ENCODE results near the gene ARHGEF2. TPM values are rescaled to one million over a fixed set of nuclear protein-coding genes. Genes with fewer than 3 reads are reported as not detected.
"Not testable (repeated sequence)": the region's sequence is repeated elsewhere in the genome, so short reads cannot be mapped to it uniquely, and the experiment has no call there.

Gene ARHGEF2
- total and polyA plus RNA-seq, 2 donors, result 42.3 to 58.5 TPM

- Histone ChIP-seq H3K36me3 (ENCODE audit: control insufficient read depth in 2 of 2, insufficient read depth in 2 of 2, low read length in 1 of 2) (peaks cover 25 to 44% of the 10 kb centered on the region in 2 donors), H3K4me3 (ENCODE audit: low read length in 2 of 2) (peak overlapping the region; percentile 78 to 90), H3K9me3 (ENCODE audit: control insufficient read depth in 2 of 2, insufficient read depth in 1 of 2, low read length in 1 of 2) (no peaks in the 10 kb centered on the region), H3K4me1 (ENCODE audit: control insufficient read depth in 2 of 2, insufficient read depth in 2 of 2, low read length in 2 of 2) (peaks cover 15 to 33% of the 10 kb centered on the region in 2 donors), H3K27ac (ENCODE audit: low read depth in 1 of 2, low read length in 1 of 2) (peak overlapping the region; percentile 88 to 96), H3K27me3 (ENCODE audit: control insufficient read depth in 2 of 2, insufficient read depth in 1 of 2, low read length in 1 of 2) (no peaks in the 10 kb centered on the region)
- 8% methylated on average over 10 of the region's 10 CpGs for WGBS
- DNase-seq (ENCODE audit: low read depth in 6 of 9, low spot score in 9 of 9), result peak in 1 of 9 donors; percentile 32
These were observed 44.7 kb downstream of the ARHGEF2 start for GRCh38 chr1:155933591-155934096.

DNA sequence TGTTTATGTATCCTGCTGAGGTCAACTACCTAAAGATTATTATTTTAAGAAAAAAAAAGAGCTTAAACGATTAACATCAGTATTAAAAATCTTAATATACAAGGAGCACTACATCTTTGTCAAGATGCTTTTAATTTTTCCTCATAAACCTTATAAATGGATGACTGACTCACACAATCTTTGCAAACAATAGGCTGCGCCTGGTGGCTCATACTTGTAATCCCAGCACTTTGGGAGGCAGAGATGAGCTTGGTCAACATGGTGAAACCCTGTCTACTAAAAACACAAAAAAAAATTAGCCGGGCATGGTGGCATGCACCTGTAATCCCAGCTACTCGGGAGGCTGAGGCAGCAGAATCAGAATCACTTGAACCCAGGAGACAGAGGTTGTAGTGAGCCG, 45.9 kb downstream of the ARHGEF2 start:
- H3K27me3 ChIP-seq (ENCODE audit: control insufficient read depth in 2 of 2, insufficient read depth in 1 of 2, low read length in 1 of 2), result no peaks in the 10 kb centered on the region
- 97% methylated on average over 5 of the region's 5 CpGs for WGBS
- H3K4me3 ChIP-seq (ENCODE audit: low read length in 2 of 2), result no peak overlapping the region
- no peak for DNase-seq (ENCODE audit: low read depth in 6 of 9, low spot score in 9 of 9)
- H3K9me3 ChIP-seq (ENCODE audit: control insufficient read depth in 2 of 2, insufficient read depth in 1 of 2, low read length in 1 of 2), result no peaks in the 10 kb centered on the region
- H3K4me1 ChIP-seq (ENCODE audit: control insufficient read depth in 2 of 2, insufficient read depth in 2 of 2, low read length in 2 of 2), result peaks cover 15 to 33% of the 10 kb centered on the region in 2 donors
- H3K36me3 ChIP-seq (ENCODE audit: control insufficient read depth in 2 of 2, insufficient read depth in 2 of 2, low read length in 1 of 2), result peaks cover 28 to 54% of the 10 kb centered on the region in 2 donors
- no peak overlapping the region for H3K27ac ChIP-seq (ENCODE audit: low read depth in 1 of 2, low read length in 1 of 2)

DNA sequence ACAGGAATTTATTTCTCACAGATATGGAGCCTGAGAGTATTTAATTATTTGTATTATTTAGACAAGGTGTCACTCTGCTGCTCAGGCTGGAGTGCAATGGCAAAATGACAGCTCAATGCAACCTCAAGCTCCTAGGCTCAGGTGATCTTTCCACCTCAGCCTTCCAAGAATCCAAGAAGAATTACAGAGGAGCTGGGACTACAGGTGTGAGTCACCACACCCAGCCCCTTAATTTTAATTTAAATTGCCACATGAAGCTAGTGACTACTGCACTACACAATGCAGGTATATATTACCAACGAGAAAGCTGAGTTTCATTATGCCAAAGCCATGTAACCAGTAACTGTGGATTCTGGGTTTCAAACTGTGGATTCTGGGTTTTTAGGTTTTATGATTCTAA, 46.3 kb downstream of the ARHGEF2 start:
- 92% methylated on average over 1 of the region's 1 CpG for WGBS
- peaks cover 32 to 58% of the 10 kb centered on the region in 2 donors for H3K36me3 ChIP-seq (ENCODE audit: control insufficient read depth in 2 of 2, insufficient read depth in 2 of 2, low read length in 1 of 2)
- H3K4me3 ChIP-seq (ENCODE audit: low read length in 2 of 2), result no peak overlapping the region
- no peak for DNase-seq (ENCODE audit: low read depth in 6 of 9, low spot score in 9 of 9)
- H3K4me1 ChIP-seq (ENCODE audit: control insufficient read depth in 2 of 2, insufficient read depth in 2 of 2, low read length in 2 of 2), result peaks cover 15 to 33% of the 10 kb centered on the region in 2 donors
- no peaks in the 10 kb centered on the region for H3K27me3 ChIP-seq (ENCODE audit: control insufficient read depth in 2 of 2, insufficient read depth in 1 of 2, low read length in 1 of 2)
- no peak overlapping the region for H3K27ac ChIP-seq (ENCODE audit: low read depth in 1 of 2, low read length in 1 of 2)
- H3K9me3 ChIP-seq (ENCODE audit: control insufficient read depth in 2 of 2, insufficient read depth in 1 of 2, low read length in 1 of 2), result no peaks in the 10 kb centered on the region

DNA sequence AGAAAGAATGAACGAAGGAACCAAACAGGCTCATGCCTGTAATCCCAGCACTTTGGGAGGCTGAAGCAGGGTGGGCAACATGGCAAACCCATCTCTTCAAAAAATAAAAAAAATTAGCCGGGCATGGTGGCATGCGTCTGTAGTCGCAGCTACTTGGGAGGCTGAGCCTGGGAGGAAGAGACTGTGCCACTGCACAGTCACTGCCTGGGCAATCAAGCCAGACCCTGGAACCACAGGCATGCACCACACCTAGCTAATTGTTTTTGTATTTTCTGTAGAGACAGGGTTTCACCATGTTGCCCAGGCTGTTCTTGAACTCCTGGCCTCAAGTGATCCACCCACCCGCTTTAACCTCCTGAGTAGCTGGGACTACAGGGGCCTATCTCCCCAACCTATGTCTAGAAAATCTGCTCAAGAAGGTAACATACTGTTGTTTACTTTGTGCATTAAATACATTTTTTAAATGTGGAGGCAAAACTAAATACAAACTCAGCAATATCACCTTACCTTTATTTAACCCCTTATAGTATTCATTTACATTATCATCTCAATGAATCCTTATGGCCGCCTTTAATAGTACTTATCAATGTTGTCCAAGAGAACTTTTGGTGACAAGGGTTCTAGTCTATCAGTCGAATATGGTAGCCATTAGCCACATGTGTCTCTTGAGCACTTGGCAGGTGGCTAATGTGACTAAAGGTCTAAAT, 46.9 kb downstream of the ARHGEF2 start:
- no peak overlapping the region for H3K4me3 ChIP-seq (ENCODE audit: low read length in 2 of 2)
- 97% methylated on average over 7 of the region's 7 CpGs for WGBS
- H3K4me1 ChIP-seq (ENCODE audit: control insufficient read depth in 2 of 2, insufficient read depth in 2 of 2, low read length in 2 of 2), result peaks cover 15 to 33% of the 10 kb centered on the region in 2 donors
- no peaks in the 10 kb centered on the region for H3K9me3 ChIP-seq (ENCODE audit: control insufficient read depth in 2 of 2, insufficient read depth in 1 of 2, low read length in 1 of 2)
- no peaks in the 10 kb centered on the region for H3K27me3 ChIP-seq (ENCODE audit: control insufficient read depth in 2 of 2, insufficient read depth in 1 of 2, low read length in 1 of 2)
- no peak overlapping the region for H3K27ac ChIP-seq (ENCODE audit: low read depth in 1 of 2, low read length in 1 of 2)
- H3K36me3 ChIP-seq (ENCODE audit: control insufficient read depth in 2 of 2, insufficient read depth in 2 of 2, low read length in 1 of 2), result peaks cover 37 to 64% of the 10 kb centered on the region in 2 donors
- DNase-seq (ENCODE audit: low read depth in 6 of 9, low spot score in 9 of 9), result no peak

GRCh38 chr1:155930725-155931124, 47.6 kb downstream of the ARHGEF2 start:
- peaks cover 15 to 33% of the 10 kb centered on the region in 2 donors for H3K4me1 ChIP-seq (ENCODE audit: control insufficient read depth in 2 of 2, insufficient read depth in 2 of 2, low read length in 2 of 2)
- not testable (repeated sequence) for H3K4me3 ChIP-seq (ENCODE audit: low read length in 2 of 2); H3K27me3 ChIP-seq (ENCODE audit: control insufficient read depth in 2 of 2, insufficient read depth in 1 of 2, low read length in 1 of 2); H3K9me3 ChIP-seq (ENCODE audit: control insufficient read depth in 2 of 2, insufficient read depth in 1 of 2, low read length in 1 of 2); DNase-seq (ENCODE audit: low read depth in 6 of 9, low spot score in 9 of 9); H3K27ac ChIP-seq (ENCODE audit: low read depth in 1 of 2, low read length in 1 of 2)
- 97% methylated on average over 10 of the region's 10 CpGs for WGBS
- H3K36me3 ChIP-seq (ENCODE audit: control insufficient read depth in 2 of 2, insufficient read depth in 2 of 2, low read length in 1 of 2), result peaks cover 43 to 72% of the 10 kb centered on the region in 2 donors

DNA sequence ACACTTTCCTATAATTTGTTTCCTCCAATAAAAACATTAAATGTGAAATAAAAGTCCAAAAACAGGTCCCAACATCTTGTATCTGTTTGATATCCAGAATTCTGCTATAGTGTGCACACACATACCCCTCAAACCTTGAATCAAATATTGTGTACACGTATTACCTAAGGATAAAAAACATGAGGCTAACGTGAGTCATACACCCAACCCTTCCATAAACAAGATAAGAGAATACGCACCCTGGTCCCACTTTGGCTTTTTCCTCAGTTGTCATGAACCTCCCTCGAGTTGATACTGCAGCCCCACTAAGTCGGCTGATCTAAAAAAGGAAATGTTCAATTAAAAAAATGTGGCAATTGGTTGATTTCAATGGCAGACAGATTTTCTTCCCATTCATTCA, 49.3 kb downstream of the ARHGEF2 start:
- no peaks in the 10 kb centered on the region for H3K9me3 ChIP-seq (ENCODE audit: control insufficient read depth in 2 of 2, insufficient read depth in 1 of 2, low read length in 1 of 2)
- peaks cover 11 to 25% of the 10 kb centered on the region in 2 donors for H3K4me1 ChIP-seq (ENCODE audit: control insufficient read depth in 2 of 2, insufficient read depth in 2 of 2, low read length in 2 of 2)
- H3K4me3 ChIP-seq (ENCODE audit: low read length in 2 of 2), result no peak overlapping the region
- no peaks in the 10 kb centered on the region for H3K27me3 ChIP-seq (ENCODE audit: control insufficient read depth in 2 of 2, insufficient read depth in 1 of 2, low read length in 1 of 2)
- peaks cover 59 to 89% of the 10 kb centered on the region in 2 donors for H3K36me3 ChIP-seq (ENCODE audit: control insufficient read depth in 2 of 2, insufficient read depth in 2 of 2, low read length in 1 of 2)
- 95% methylated on average over 5 of the region's 5 CpGs for WGBS
- H3K27ac ChIP-seq (ENCODE audit: low read depth in 1 of 2, low read length in 1 of 2), result no peak overlapping the region
- no peak for DNase-seq (ENCODE audit: low read depth in 6 of 9, low spot score in 9 of 9)

- H3K4me1 ChIP-seq (ENCODE audit: control insufficient read depth in 2 of 2, insufficient read depth in 2 of 2, low read length in 2 of 2), result no peaks in the 10 kb centered on the region
- H3K4me3 ChIP-seq (ENCODE audit: low read length in 2 of 2), result no peak overlapping the region
- no peak overlapping the region for H3K27ac ChIP-seq (ENCODE audit: low read depth in 1 of 2, low read length in 1 of 2)
- 97% methylated on average over 2 of the region's 2 CpGs for WGBS
- H3K9me3 ChIP-seq (ENCODE audit: control insufficient read depth in 2 of 2, insufficient read depth in 1 of 2, low read length in 1 of 2), result no peaks in the 10 kb centered on the region
- H3K36me3 ChIP-seq (ENCODE audit: control insufficient read depth in 2 of 2, insufficient read depth in 2 of 2, low read length in 1 of 2), result peaks cover 65 to 95% of the 10 kb centered on the region in 2 donors
- H3K27me3 ChIP-seq (ENCODE audit: control insufficient read depth in 2 of 2, insufficient read depth in 1 of 2, low read length in 1 of 2), result no peaks in the 10 kb centered on the region
- no peak for DNase-seq (ENCODE audit: low read depth in 6 of 9, low spot score in 9 of 9)
These were observed 52.8 kb downstream of the ARHGEF2 start for GRCh38 chr1:155925506-155925905.

- no peaks in the 10 kb centered on the region for H3K9me3 ChIP-seq (ENCODE audit: control insufficient read depth in 2 of 2, insufficient read depth in 1 of 2, low read length in 1 of 2)
- no peaks in the 10 kb centered on the region for H3K4me1 ChIP-seq (ENCODE audit: control insufficient read depth in 2 of 2, insufficient read depth in 2 of 2, low read length in 2 of 2)
- H3K27me3 ChIP-seq (ENCODE audit: control insufficient read depth in 2 of 2, insufficient read depth in 1 of 2, low read length in 1 of 2), result no peaks in the 10 kb centered on the region
- H3K36me3 ChIP-seq (ENCODE audit: control insufficient read depth in 2 of 2, insufficient read depth in 2 of 2, low read length in 1 of 2), result peaks cover 65 to 97% of the 10 kb centered on the region in 2 donors
- no peak for DNase-seq (ENCODE audit: low read depth in 6 of 9, low spot score in 9 of 9)
- no peak overlapping the region for H3K27ac ChIP-seq (ENCODE audit: low read depth in 1 of 2, low read length in 1 of 2)
- H3K4me3 ChIP-seq (ENCODE audit: low read length in 2 of 2), result no peak overlapping the region
- 99% methylated on average over 3 of the region's 3 CpGs for WGBS
These were observed 57.6 kb downstream of the ARHGEF2 start for GRCh38 chr1:155920717-155921116.

DNA sequence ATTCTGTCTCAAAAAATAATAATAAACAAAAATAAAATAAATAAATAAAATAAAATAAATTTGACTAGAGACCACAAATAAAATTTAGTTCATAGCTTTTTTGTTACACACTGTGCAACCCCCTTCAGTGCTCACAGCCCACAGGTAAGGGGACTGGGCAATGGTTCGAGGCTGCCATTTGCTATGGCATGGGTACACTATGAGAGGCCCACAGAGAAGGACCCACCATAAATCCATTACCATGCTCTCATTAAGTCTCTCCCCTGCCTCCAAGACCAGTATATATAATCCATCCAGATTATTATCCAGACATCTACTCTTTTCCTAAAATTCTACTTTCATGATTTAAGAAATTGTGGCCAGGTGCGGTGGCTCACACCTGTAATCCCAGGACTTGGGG, 58.5 kb downstream of the ARHGEF2 start:
- Histone ChIP-seq H3K4me3 (ENCODE audit: low read length in 2 of 2) (no peak overlapping the region), H3K27me3 (ENCODE audit: control insufficient read depth in 2 of 2, insufficient read depth in 1 of 2, low read length in 1 of 2) (no peaks in the 10 kb centered on the region), H3K36me3 (ENCODE audit: control insufficient read depth in 2 of 2, insufficient read depth in 2 of 2, low read length in 1 of 2) (peaks cover 65 to 97% of the 10 kb centered on the region in 2 donors), H3K4me1 (ENCODE audit: control insufficient read depth in 2 of 2, insufficient read depth in 2 of 2, low read length in 2 of 2) (no peaks in the 10 kb centered on the region), H3K27ac (ENCODE audit: low read depth in 1 of 2, low read length in 1 of 2) (no peak overlapping the region), H3K9me3 (ENCODE audit: control insufficient read depth in 2 of 2, insufficient read depth in 1 of 2, low read length in 1 of 2) (no peaks in the 10 kb centered on the region)
- WGBS, result over 99% methylated on average over 2 of the region's 2 CpGs
- no peak for DNase-seq (ENCODE audit: low read depth in 6 of 9, low spot score in 9 of 9)
